ENCODE data around the gene HAUS1. TPM values are rescaled to one million over a fixed set of nuclear protein-coding genes. Genes with fewer than 3 reads are reported as not detected.
A peak's percentile ranks its signal among the peaks of the same experiment; 100 is the strongest.

The HAUS1 gene
- total and polyA plus RNA-seq, 2 of the 8 experiments (the other 6 are each of a cell fraction or from before 2014, with no cell fraction given) = 104 TPM

DNA sequence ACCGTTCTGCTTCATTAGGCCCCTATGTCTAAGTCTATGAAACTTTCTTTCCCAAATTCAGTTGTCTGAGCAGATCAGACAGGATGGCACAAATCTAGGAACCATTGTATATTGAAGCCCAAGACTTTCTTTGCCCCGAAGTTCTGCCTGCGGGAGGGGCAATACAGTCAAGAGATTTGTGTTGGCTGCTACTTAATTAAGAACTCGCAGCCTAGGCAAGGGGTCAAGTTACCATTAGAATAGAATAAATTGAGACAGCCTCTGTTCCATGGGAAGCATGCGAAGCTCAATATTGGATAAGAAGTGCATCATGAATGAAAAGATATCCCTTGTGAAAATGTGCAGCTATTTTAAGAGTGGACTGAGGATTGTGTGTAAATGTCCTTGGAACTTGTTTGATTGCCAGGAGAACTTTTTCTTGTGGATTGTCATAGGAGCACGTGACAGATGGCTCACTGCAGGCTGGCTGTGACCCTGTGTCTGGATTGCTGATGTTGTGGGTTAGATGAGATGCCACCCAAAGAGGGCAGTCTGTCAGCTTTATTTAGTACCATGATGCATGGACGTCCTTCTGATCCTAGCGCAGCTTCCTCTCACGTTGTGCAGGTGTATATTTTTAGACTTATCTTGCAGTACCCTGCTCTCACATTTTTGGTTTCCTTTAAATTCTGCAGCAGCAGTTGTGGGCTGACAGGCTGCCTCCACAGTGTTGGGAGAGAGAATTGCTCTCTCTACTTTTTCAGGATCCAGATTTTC is 30.9 kb downstream of the HAUS1 start:
- Histone ChIP-seq H3K23me2 (ENCODE audit: low read depth, low read length) (0 out of 2 replicates have a peak, but pooled peaks cover 1% of the 10 kb centered on the region), H3K14ac (ENCODE audit: insufficient read length) (no peak overlapping the region), H3K9me3 (ENCODE audit: insufficient read depth in 2 of 2, low read depth in 1 of 2, low read length in 1 of 2) (no peaks in the 10 kb centered on the region), H2AK5ac (ENCODE audit: low read depth, low read length) (no peak overlapping the region), H3K27me3 (replicated peaks in 1 of 4; ENCODE audit: control insufficient read depth in 3 of 4, extremely low read depth in 1 of 4, insufficient read depth in 3 of 4, low read length in 3 of 4) (no peaks in the 10 kb centered on the region), H3K9ac (replicated peaks in 1 of 4; ENCODE audit: extremely low read depth in 1 of 4, low read depth in 3 of 4, low read length in 3 of 4) (no peak overlapping the region; a peak in 1 of 7 replicates), H3K36me3 (ENCODE audit: control insufficient read depth in 2 of 4, insufficient read depth in 4 of 4, low read length in 3 of 4) (peaks cover 0 to 4% (median 1%) of the 10 kb centered on the region in 4 experiments; a peak in 2 of 8 replicates), H2BK5ac (ENCODE audit: low read depth, low read length) (no peak overlapping the region), H4K5ac (ENCODE audit: insufficient read length, low read depth, low read length) (no peak overlapping the region), H3K79me1 (ENCODE audit: low read depth, low read length) (no peaks in the 10 kb centered on the region; the same call in 1 of the 2 replicates), H3K23ac (ENCODE audit: insufficient read length) (no peak overlapping the region), H4K91ac (replicated peaks; ENCODE audit: insufficient read length, low read length) (no peak overlapping the region), H3K79me2 (ENCODE audit: control insufficient read depth in 1 of 2, insufficient read depth in 2 of 2, low read length in 2 of 2) (no peaks in the 10 kb centered on the region), H2BK120ac (replicated peaks; ENCODE audit: low read depth, low read length) (no peak overlapping the region), H2BK12ac (ENCODE audit: low read depth, low read length) (no peak overlapping the region), H3K4me3 (ENCODE audit: extremely low read depth in 1 of 4, insufficient read depth in 2 of 4, low read depth in 3 of 4, low read length in 4 of 4) (no peak overlapping the region), H2AFZ (ENCODE audit: low read length) (no peak overlapping the region), H3K4me2 (ENCODE audit: insufficient read depth in 1 of 2, low read depth in 2 of 2, low read length in 2 of 2) (no peak overlapping the region), H2BK15ac (ENCODE audit: low read length) (no peak overlapping the region), H3K4me1 (replicated peaks in 1 of 4; ENCODE audit: control insufficient read depth in 3 of 4, insufficient read depth in 4 of 4, low read length in 3 of 4) (peaks cover 0 to 6% (median 2%) of the 10 kb centered on the region in 4 experiments; a peak in 3 of 7 replicates), H3K27ac (ENCODE audit: low read depth, low read length) (no peak overlapping the region), H4K20me1 (replicated peaks in 1 of 2; ENCODE audit: control insufficient read depth in 1 of 2, insufficient read depth in 2 of 2, low read length in 2 of 2) (peaks cover 0 to 2% of the 10 kb centered on the region in 2 experiments), H3K18ac (ENCODE audit: extremely low read depth, low read length) (no peak overlapping the region; the same call in 1 of the 2 replicates), H3K4ac (replicated peaks; ENCODE audit: insufficient read length, low read depth, low read length) (no peak overlapping the region), H3K56ac (replicated peaks; ENCODE audit: insufficient read length, low read depth, low read length) (no peak overlapping the region), H4K8ac (ENCODE audit: extremely low read depth, insufficient read depth, low read length) (no peak overlapping the region; the same call in 1 of the 2 replicates), H2BK20ac (ENCODE audit: low read length) (no peak overlapping the region)
- ChIA-PET POLR2A (ENCODE audit: partially characterized antibody) (interaction anchor here (2.8 kb wide), 1 partner anchor 11 kb away, joined by 14 read pairs; no protein-coding TSS in a partner anchor), CTCF (ENCODE audit: partially characterized antibody) (interaction anchor here (0.6 to 4.5 kb wide), 4 partner anchors 13 to 234 kb away, joined by 3 to 26 read pairs (median 5); a partner anchor contains a TSS)
- WGBS, 2 experiments (ENCODE audit: extremely low coverage in 1 of 2, insufficient coverage in 1 of 2, insufficient read length in 1 of 2, insufficient replicate concordance in 2 of 2, low coverage in 1 of 2, low lambda C conversion rate in 2 of 2, missing lambda C conversion rate in 1 of 2) = 78% methylated on average over 9 of the region's 9 CpGs; no CpG with 5 or more reads in 1 of the 2 experiments
- DNase-seq (ENCODE audit: low read depth in 1 of 2, low spot score in 2 of 2) = no peak
- FAIRE-seq = peak; percentile 57
- no peak for TF ChIP-seq RAD21 (IDR thresholded peaks at IDR 0.05 in 1 of 2, conservative IDR thresholded peaks at IDR 0.05 in 1 of 2; ENCODE audit: low read depth in 2 of 2, low read length in 2 of 2)
- no peak for TF ChIP-seq TAF1 (IDR thresholded peaks at IDR 0.05; ENCODE audit: low read depth, low read length)
- no peak for TF ChIP-seq SRF (IDR thresholded peaks at IDR 0.05; ENCODE audit: low read depth, low read length)
- TF ChIP-seq, protein P1, sequence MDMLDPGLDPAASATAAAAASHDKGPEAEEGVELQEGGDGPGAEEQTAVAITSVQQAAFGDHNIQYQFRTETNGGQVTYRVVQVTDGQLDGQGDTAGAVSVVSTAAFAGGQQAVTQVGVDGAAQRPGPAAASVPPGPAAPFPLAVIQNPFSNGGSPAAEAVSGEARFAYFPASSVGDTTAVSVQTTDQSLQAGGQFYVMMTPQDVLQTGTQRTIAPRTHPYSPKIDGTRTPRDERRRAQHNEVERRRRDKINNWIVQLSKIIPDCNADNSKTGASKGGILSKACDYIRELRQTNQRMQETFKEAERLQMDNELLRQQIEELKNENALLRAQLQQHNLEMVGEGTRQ (IDR thresholded peaks at IDR 0.05; ENCODE audit: low read length) = no peak
- TF ChIP-seq TEAD4 (IDR thresholded peaks at IDR 0.05; ENCODE audit: low read depth, low read length) = no peak
- no peak for TF ChIP-seq YY1 (IDR thresholded peaks at IDR 0.05; ENCODE audit: low read depth, low read length)
- TF ChIP-seq SIX5 (IDR thresholded peaks at IDR 0.05; ENCODE audit: low read depth, low read length) = no peak
- TF ChIP-seq KDM4A (IDR thresholded peaks at IDR 0.05; ENCODE audit: low read depth, low read length, severe bottlenecking) = no peak
